ENCODE results near the gene RUSF1.

- no peak for TF ChIP-seq CTCF (conservative IDR thresholded peaks at IDR 0.05; ENCODE audit: low read depth, low read length)
- TF ChIP-seq EZH2 (IDR thresholded peaks at IDR 0.05; ENCODE audit: low read length, unreplicated experiment) = no peak
- TF ChIP-seq EZH2phosphoT487 (IDR thresholded peaks at IDR 0.05; ENCODE audit: borderline replicate concordance, low read length) = no peak
Measured at GRCh38 chr16:31530405-31530804, 22.2 kb upstream of the RUSF1 start.

All from PC-3 (cell line).